22Rv1 (cell line): ENCODE data around the gene CYP26B1.

Experiments
- ZFX ChIP-seq: fragments of 450-650 bp; IDR thresholded peaks from 2 replicates; pipeline ENCODE4 v1.6.1; 2017; ENCODE audit warnings: antibody characterized with exemption, borderline replicate concordance
- TF ChIP-seq, protein P1 (sequence below): fragments of 450-650 bp; IDR thresholded peaks from 2 replicates; pipeline ENCODE4 v1.5.1; 2017; ENCODE audit warnings: mild to moderate bottlenecking

DNA sequence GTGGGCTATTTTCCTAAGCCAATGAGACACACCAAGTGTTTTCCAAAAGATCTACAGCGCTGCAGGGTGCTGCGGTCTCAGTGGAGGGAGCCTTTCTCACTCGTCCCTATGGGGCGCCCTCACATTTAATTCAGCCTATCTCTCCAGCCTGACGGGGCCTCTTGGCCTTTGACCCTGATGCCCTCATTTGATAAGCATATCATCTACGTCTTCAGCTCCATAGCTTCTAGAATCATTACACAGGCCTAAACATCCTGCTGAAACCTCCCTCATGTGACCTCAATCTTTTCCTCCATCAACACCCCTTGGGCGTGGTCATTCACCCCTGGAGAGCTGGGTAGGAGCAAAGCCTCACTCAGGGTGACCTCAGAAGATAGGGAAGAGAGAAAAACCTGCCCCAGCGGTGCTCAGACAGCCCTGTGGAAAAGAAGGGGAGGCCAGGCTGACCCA is 57.4 kb downstream of the CYP26B1 start:
- TF ChIP-seq, protein P1, sequence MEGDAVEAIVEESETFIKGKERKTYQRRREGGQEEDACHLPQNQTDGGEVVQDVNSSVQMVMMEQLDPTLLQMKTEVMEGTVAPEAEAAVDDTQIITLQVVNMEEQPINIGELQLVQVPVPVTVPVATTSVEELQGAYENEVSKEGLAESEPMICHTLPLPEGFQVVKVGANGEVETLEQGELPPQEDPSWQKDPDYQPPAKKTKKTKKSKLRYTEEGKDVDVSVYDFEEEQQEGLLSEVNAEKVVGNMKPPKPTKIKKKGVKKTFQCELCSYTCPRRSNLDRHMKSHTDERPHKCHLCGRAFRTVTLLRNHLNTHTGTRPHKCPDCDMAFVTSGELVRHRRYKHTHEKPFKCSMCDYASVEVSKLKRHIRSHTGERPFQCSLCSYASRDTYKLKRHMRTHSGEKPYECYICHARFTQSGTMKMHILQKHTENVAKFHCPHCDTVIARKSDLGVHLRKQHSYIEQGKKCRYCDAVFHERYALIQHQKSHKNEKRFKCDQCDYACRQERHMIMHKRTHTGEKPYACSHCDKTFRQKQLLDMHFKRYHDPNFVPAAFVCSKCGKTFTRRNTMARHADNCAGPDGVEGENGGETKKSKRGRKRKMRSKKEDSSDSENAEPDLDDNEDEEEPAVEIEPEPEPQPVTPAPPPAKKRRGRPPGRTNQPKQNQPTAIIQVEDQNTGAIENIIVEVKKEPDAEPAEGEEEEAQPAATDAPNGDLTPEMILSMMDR = no peak
- no peak for TF ChIP-seq ZFX
